Measurements from ENCODE around the gene NLRP1. TPM values are rescaled to one million over a fixed set of nuclear protein-coding genes. Genes with fewer than 3 reads are reported as not detected.
A peak's percentile ranks its signal among the peaks of the same experiment; 100 is the strongest.

The NLRP1 gene
- total and polyA plus RNA-seq, 2 donors (not counting 3 experiments of a cell fraction or from before 2014, with no cell fraction given), result 43.8 to 53.9 TPM

- peak; percentile 85 for DNase-seq (ENCODE audit: low read depth, low spot score)
- peak overlapping the region; percentile 78 for H3K4me2 ChIP-seq (ENCODE audit: insufficient read depth, low read length)
- FAIRE-seq, result peak; percentile 80
- H3K27me3 ChIP-seq (ENCODE audit: control insufficient read depth in 2 of 2, insufficient read depth in 2 of 2, low read length in 2 of 2), result no peaks in the 10 kb centered on the region
- H3K9me3 ChIP-seq (replicated peaks; ENCODE audit: control insufficient read depth, insufficient read depth, low read length), result no peaks in the 10 kb centered on the region
- BruUV-seq (replicated peaks), result no TSS peak
- ChIA-PET CTCF (interaction anchor here (0.7 to 2.0 kb wide), 6 partner anchors 9 to 935 kb away, joined by 3 to 7 read pairs (median 4); partner anchors contain the start of genes C1QBP, DERL2 and MIS12), POLR2A (interaction anchor here (1.0 kb wide), 1 partner anchor 14 kb away, joined by 3 read pairs; the partner anchor contains the start of gene MIS12)
- peak overlapping the region; percentile 30 to 79 (median 56) for H3K4me3 ChIP-seq (replicated peaks in 1 of 3; ENCODE audit: insufficient read depth in 1 of 3, low read depth in 1 of 3, low read length in 3 of 3)
- H3K9ac ChIP-seq (replicated peaks; ENCODE audit: extremely low read depth, insufficient read depth, low read length), result no peak overlapping the region
- H2AFZ ChIP-seq (ENCODE audit: low read depth, low read length), result peak overlapping the region; percentile 55
- H3K4me1 ChIP-seq (ENCODE audit: control insufficient read depth, extremely low read depth, insufficient read depth, low read length), result peaks cover 5% of the 10 kb centered on the region
- dilution Hi-C loops (cut with MboI; ENCODE audit: extremely low pct_ligation_motif_present, low sequenced_read_pairs) (no loop called here), intact Hi-C loops (cut with micrococcal nuclease) (loop anchor here (1.0 kb wide), 1 partner anchor 26 kb away; no protein-coding TSS in a partner anchor)
- no peaks in the 10 kb centered on the region for H3K79me2 ChIP-seq (ENCODE audit: control insufficient read depth, insufficient read depth, low read length)
- peaks cover 0 to 3% of the 10 kb centered on the region in 2 experiments for H3K36me3 ChIP-seq (ENCODE audit: control insufficient read depth in 2 of 2, extremely low read depth in 1 of 2, insufficient read depth in 2 of 2, low read length in 2 of 2)
- no peaks in the 10 kb centered on the region for H4K20me1 ChIP-seq (replicated peaks; ENCODE audit: control insufficient read depth, extremely low read depth, insufficient read depth, low read length)
- H3K9me1 ChIP-seq (replicated peaks; ENCODE audit: control insufficient read depth, extremely low read depth, insufficient read depth, low read length), result no peaks in the 10 kb centered on the region
- TF ChIP-seq POLR2A (IDR thresholded peaks at IDR 0.05; ENCODE audit: low read depth, low read length) (peak; percentile 23), POLR2AphosphoS5 (IDR thresholded peaks at IDR 0.05; ENCODE audit: insufficient read depth, low read depth, low read length) (peak; percentile 41), FOS (IDR thresholded peaks at IDR 0.05; ENCODE audit: borderline replicate concordance, insufficient read depth, low read length) (no peak), GATA2 (IDR thresholded peaks at IDR 0.05; ENCODE audit: insufficient read depth, insufficient read length, low read depth, low read length) (no peak), MYC (IDR thresholded peaks at IDR 0.05; ENCODE audit: low read depth, low read length) (no peak), JUN (IDR thresholded peaks at IDR 0.05; ENCODE audit: borderline replicate concordance, insufficient read depth, insufficient read length, low read depth) (no peak), EZH2 (IDR thresholded peaks at IDR 0.05; ENCODE audit: borderline replicate concordance, low read depth, low read length, severe bottlenecking) (no peak), CTCF (IDR thresholded peaks at IDR 0.05; ENCODE audit: extremely low read depth in 1 of 2, insufficient read depth in 1 of 2, low read depth in 1 of 2, low read length in 2 of 2) (no peak)
- TF ChIP-seq, protein P1, sequence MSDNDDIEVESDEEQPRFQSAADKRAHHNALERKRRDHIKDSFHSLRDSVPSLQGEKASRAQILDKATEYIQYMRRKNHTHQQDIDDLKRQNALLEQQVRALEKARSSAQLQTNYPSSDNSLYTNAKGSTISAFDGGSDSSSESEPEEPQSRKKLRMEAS (IDR thresholded peaks at IDR 0.05; ENCODE audit: insufficient read depth, insufficient read length), result no peak
- no peak overlapping the region for H3K27ac ChIP-seq (ENCODE audit: insufficient read depth, low read depth, low read length)
Observed at GRCh38 chr17:5500589-5501391, 83.5 kb downstream of the NLRP1 start.

All from endothelial cell of umbilical vein (primary cell).